Left lung (tissue), 10 donors: Measurements from ENCODE around the gene C1orf159. TPM values are rescaled to one million over a fixed set of nuclear protein-coding genes. Genes with fewer than 3 reads are reported as not detected.

Experiments used
- ATAC-seq: fragments of 200-7000 bp; cut with Tn5 transposase; one replicate; pipeline ENCODE4 v1.9.1; 2020; ENCODE audit warnings: moderate library complexity
- DNase-seq, 4 donors: peaks; one replicate each; pipeline ENCODE4 v3.0.0-alpha.2; 2013 to 2020
- H3K27ac ChIP-seq, 2 donors: fragments of 200-600 bp; sonication (generic) in 1 of 2; one replicate each; pipeline versions ENCODE4 v1.5.0 to v1.8.0; 2020 to 2021
- H3K27me3 ChIP-seq, 2 donors: fragments of 200-600 bp; sonication (generic) in 1 of 2; one replicate each; pipeline versions ENCODE4 v1.5.0 to v1.8.0; 2020 to 2021
- H3K36me3 ChIP-seq, 2 donors: fragments of 200-600 bp; sonication (generic) in 1 of 2; one replicate each; pipeline versions ENCODE4 v1.5.0 to v1.8.0; 2020 to 2021
- H3K4me1 ChIP-seq, 2 donors: fragments of 200-600 bp; one replicate each; pipeline ENCODE4 v1.8.0; 2021
- H3K4me3 ChIP-seq, 2 donors: fragments of 200-600 bp; sonication (generic) in 1 of 2; one replicate each; pipeline versions ENCODE4 v1.5.0 to v1.8.0; 2020 to 2021; ENCODE audit warnings: mild to moderate bottlenecking in 1 of 2
- H3K9me3 ChIP-seq, 2 donors: fragments of 200-600 bp; sonication (generic) in 1 of 2; one replicate each; pipeline versions ENCODE4 v1.5.0 to v1.8.0; 2020 to 2021
- CTCF ChIP-seq, 2 donors: fragments of 200-600 bp; sonication (generic) in 1 of 2; IDR thresholded peaks; one replicate each; pipeline versions ENCODE4 v1.5.0 to v1.8.0; 2021; ENCODE audit warnings: antibody characterized with exemption in 2 of 2
- intact Hi-C, 2 donors: fragments of 100-400 bp; cut with DNase I; formaldehyde crosslinking; loops; one replicate each; pipeline versions ENCODE4 v1.11.2 to v1.14.2; 2022
- polyA plus RNA-seq, 6 donors: library from polyadenylated mRNA; unstranded; fragments of 120-200 nt; gene quantifications; one replicate each; pipeline ENCODE4 v1.2.1, GENCODE V29; 2013; ENCODE audit not compliant: insufficient read length in 6 of 6
- total RNA-seq, 2 donors: library from RNA; stranded (reverse); fragmentation: NEBNext Ultra II Directional; extraction: Animal tissue kit (Norgen Biotek cat#: 25700); gene quantifications; one replicate each; pipeline ENCODE4 v1.2.1, GENCODE V29; 2021
- donor health status: DM: no; HTN: yes; CAD: no.
- donor health status: DM: no; HTN: no; CAD: no.

The C1orf159 gene
- total and polyA plus RNA-seq, 8 donors = 7.7 to 16.0 (median 10.1) TPM

- no peaks in the 10 kb centered on the region for H3K9me3 ChIP-seq
- H3K4me1 ChIP-seq = peaks cover 6 to 25% of the 10 kb centered on the region in 2 donors
- no peak overlapping the region for H3K27ac ChIP-seq
- intact Hi-C loops = no loop called here
- DNase-seq = no peak
- peaks cover 0 to 38% of the 10 kb centered on the region in 2 donors for H3K36me3 ChIP-seq
- TF ChIP-seq CTCF (IDR thresholded peaks at IDR 0.05) = no peak
- H3K27me3 ChIP-seq = peaks cover 15 to 45% of the 10 kb centered on the region in 2 donors
- no peak for ATAC-seq
- no peak overlapping the region for H3K4me3 ChIP-seq
Observed at GRCh38 chr1:1055841-1056736, 59.8 kb downstream of the C1orf159 start.

- DNase-seq = no peak
- TF ChIP-seq CTCF (IDR thresholded peaks at IDR 0.05) = no peak
- Histone ChIP-seq H3K4me3 (no peak overlapping the region), H3K27me3 (peaks cover 4 to 34% of the 10 kb centered on the region in 2 donors), H3K27ac (no peak overlapping the region), H3K4me1 (peaks cover 6 to 20% of the 10 kb centered on the region in 2 donors), H3K9me3 (no peaks in the 10 kb centered on the region), H3K36me3 (peaks cover 0 to 49% of the 10 kb centered on the region in 2 donors)
- intact Hi-C loops = no loop called here
- ATAC-seq = no peak
Observed at GRCh38 chr1:1054971-1055370, 60.9 kb downstream of the C1orf159 start.

GRCh38 chr1:1054099-1054700 is 61.7 kb downstream of the C1orf159 start:
- no peak overlapping the region for H3K27ac ChIP-seq
- H3K9me3 ChIP-seq = no peaks in the 10 kb centered on the region
- no peak overlapping the region for H3K4me3 ChIP-seq
- TF ChIP-seq CTCF (IDR thresholded peaks at IDR 0.05) = no peak
- DNase-seq = no peak
- intact Hi-C loops = no loop called here
- ATAC-seq = no peak
- H3K36me3 ChIP-seq = peaks cover 0 to 56% of the 10 kb centered on the region in 2 donors
- peaks cover 6 to 13% of the 10 kb centered on the region in 2 donors for H3K4me1 ChIP-seq
- peaks cover 0 to 26% of the 10 kb centered on the region in 2 donors for H3K27me3 ChIP-seq

- no peaks in the 10 kb centered on the region for H3K9me3 ChIP-seq
- no peak for TF ChIP-seq CTCF (IDR thresholded peaks at IDR 0.05)
- ATAC-seq = no peak
- peaks cover 0 to 56% of the 10 kb centered on the region in 2 donors for H3K36me3 ChIP-seq
- H3K27ac ChIP-seq = no peak overlapping the region
- H3K27me3 ChIP-seq = peaks cover 0 to 21% of the 10 kb centered on the region in 2 donors
- no peak overlapping the region for H3K4me3 ChIP-seq
- H3K4me1 ChIP-seq = peaks cover under 1 to 8% of the 10 kb centered on the region in 2 donors
- no peak for DNase-seq
- intact Hi-C loops = no loop called here
Observed at GRCh38 chr1:1053682-1054081, 62.2 kb downstream of the C1orf159 start.

- Histone ChIP-seq H3K9me3 (no peaks in the 10 kb centered on the region), H3K27me3 (peaks cover 0 to 14% of the 10 kb centered on the region in 2 donors), H3K4me1 (peaks cover 0 to under 1% of the 10 kb centered on the region in 2 donors), H3K27ac (no peak overlapping the region), H3K4me3 (no peak overlapping the region), H3K36me3 (peaks cover 0 to 58% of the 10 kb centered on the region in 2 donors)
- intact Hi-C loops = no loop called here
- DNase-seq (no peak), ATAC-seq (no peak)
- no peak for TF ChIP-seq CTCF (IDR thresholded peaks at IDR 0.05)
Observed at GRCh38 chr1:1053022-1053421, 62.9 kb downstream of the C1orf159 start.
